Gastrocnemius medialis (tissue), 4 donors: Measurements from ENCODE around the gene UBE2D3. TPM values are rescaled to one million over a fixed set of nuclear protein-coding genes. Genes with fewer than 3 reads are reported as not detected.

Experiments used
- ATAC-seq, 2 donors: fragments of 150-250 bp; one replicate each; pipeline ENCODE4 v1.9.1; 2016
- DNase-seq, 2 donors: peaks; one replicate each; pipeline ENCODE4 v3.0.0-alpha.2; 2019
- H3K27ac ChIP-seq, 4 donors: fragments of 200-600 bp; sonication (generic); 1 replicate in 1 of 4; 2 replicates in 3 of 4; pipeline ENCODE4 v1.5.1; 2016 to 2018; ENCODE audit warnings: mild to moderate bottlenecking in 2 of 4, moderate library complexity in 1 of 4
- H3K27me3 ChIP-seq, 3 donors: fragments of 200-600 bp; sonication (generic) in 2 of 3; 1 replicate in 1 of 3; 2 replicates in 2 of 3; pipeline versions ENCODE4 v1.5.1 to v1.6.0; 2016 to 2019; ENCODE audit warnings: mild to moderate bottlenecking in 1 of 3, moderate library complexity in 1 of 3
- H3K36me3 ChIP-seq, 2 donors: fragments of 200-600 bp; sonication (generic) in 1 of 2; one replicate each; pipeline ENCODE4 v1.5.1; 2017 to 2018
- H3K4me1 ChIP-seq, 2 donors: fragments of 200-600 bp; sonication (generic) in 1 of 2; one replicate each; pipeline ENCODE4 v1.5.1; 2016 to 2017; ENCODE audit warnings: mild to moderate bottlenecking in 2 of 2
- H3K4me3 ChIP-seq, 4 donors: fragments of 200-600 bp; sonication (generic) in 3 of 4; 1 replicate in 1 of 4; 2 replicates in 3 of 4; pipeline ENCODE4 v1.5.1; 2016 to 2019; ENCODE audit warnings: mild to moderate bottlenecking in 2 of 4
- H3K9me3 ChIP-seq, 3 donors: fragments of 200-600 bp; sonication (generic) in 2 of 3; 1 replicate in 1 of 3; 2 replicates in 2 of 3; pipeline ENCODE4 v1.5.1; 2016 to 2019
- POLR2A ChIP-seq, 2 donors: fragments of 450-650 bp; IDR thresholded peaks; one replicate each; pipeline ENCODE4 v1.6.1; 2017; ENCODE audit warnings: antibody characterized with exemption in 2 of 2, mild to moderate bottlenecking in 2 of 2, moderate library complexity in 2 of 2
- in situ Hi-C, 4 donors: fragments of 200-750 bp; cut with MboI; loops; one replicate each; pipeline versions ENCODE4 v1.15.0 to v1.8.0; 2017; ENCODE audit warnings: low sequenced_read_pairs in 4 of 4
- intact Hi-C: fragments of 100-400 bp; cut with DNase I; formaldehyde crosslinking; loops from one replicate; pipeline ENCODE4 v1.15.1; 2023; ENCODE audit warnings: low total_unique reads
- total RNA-seq, 4 donors: library from RNA; depleted of rRNA; stranded (reverse); fragments of >200 nt; gene quantifications; one replicate each; pipeline versions ENCODE4 v1.1.0 to v1.2.3, GENCODE V29; 2016
- TF ChIP-seq, protein P1 (sequence below), 5 experiments: fragments of 450-650 bp in 3 of 5; fragments of 200-600 bp in 2 of 5; sonication (generic) in 2 of 5; IDR thresholded peaks in 4 of 5; conservative IDR thresholded peaks in 1 of 5; 1 replicate in 4 of 5; 2 replicates in 1 of 5; pipeline ENCODE4 v1.5.1; 2016 to 2019; ENCODE audit warnings: antibody characterized with exemption in 5 of 5, mild to moderate bottlenecking in 3 of 5, moderate library complexity in 3 of 5

UBE2D3 gene
- total RNA-seq, 4 donors from 2014 or later, result 350 to 562 (median 392) TPM

DNA sequence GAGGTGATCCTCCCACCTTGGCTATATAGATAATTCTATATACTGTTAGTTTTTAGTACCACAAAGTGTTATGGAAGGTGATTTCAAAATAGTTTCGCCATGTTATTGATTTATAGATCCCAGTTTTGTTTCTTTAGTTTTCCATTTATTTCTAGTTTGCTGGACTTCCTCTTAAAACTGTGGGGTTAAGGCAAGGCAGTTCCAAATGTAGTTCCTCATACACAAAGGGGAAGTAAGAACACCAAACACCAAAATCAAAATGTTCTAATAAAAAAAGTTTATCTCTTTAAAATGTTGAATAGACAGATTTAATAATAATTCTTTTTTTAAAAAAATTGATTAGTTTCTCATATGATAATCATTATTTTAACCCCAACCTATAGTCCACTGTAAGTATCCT is 34.7 kb upstream of the UBE2D3 start:
- DNase-seq (no peak), ATAC-seq (no peak)
- intact Hi-C loops (loop anchor here (10.0 kb wide), 2 partner anchors 237 to 427 kb away; no protein-coding TSS in a partner anchor), in situ Hi-C loops (loop anchor here in 1 of 4 donors (25.0 kb wide), 1 partner anchor 100 kb away; the partner anchor contains the start of gene MANBA)
- H3K27ac ChIP-seq, result no peak overlapping the region
- H3K4me1 ChIP-seq, result no peaks in the 10 kb centered on the region
- no peak overlapping the region for H3K4me3 ChIP-seq
- no peaks in the 10 kb centered on the region for H3K36me3 ChIP-seq
- no peaks in the 10 kb centered on the region for H3K27me3 ChIP-seq
- TF ChIP-seq POLR2A (IDR thresholded peaks at IDR 0.05), result no peak
- TF ChIP-seq, protein P1, sequence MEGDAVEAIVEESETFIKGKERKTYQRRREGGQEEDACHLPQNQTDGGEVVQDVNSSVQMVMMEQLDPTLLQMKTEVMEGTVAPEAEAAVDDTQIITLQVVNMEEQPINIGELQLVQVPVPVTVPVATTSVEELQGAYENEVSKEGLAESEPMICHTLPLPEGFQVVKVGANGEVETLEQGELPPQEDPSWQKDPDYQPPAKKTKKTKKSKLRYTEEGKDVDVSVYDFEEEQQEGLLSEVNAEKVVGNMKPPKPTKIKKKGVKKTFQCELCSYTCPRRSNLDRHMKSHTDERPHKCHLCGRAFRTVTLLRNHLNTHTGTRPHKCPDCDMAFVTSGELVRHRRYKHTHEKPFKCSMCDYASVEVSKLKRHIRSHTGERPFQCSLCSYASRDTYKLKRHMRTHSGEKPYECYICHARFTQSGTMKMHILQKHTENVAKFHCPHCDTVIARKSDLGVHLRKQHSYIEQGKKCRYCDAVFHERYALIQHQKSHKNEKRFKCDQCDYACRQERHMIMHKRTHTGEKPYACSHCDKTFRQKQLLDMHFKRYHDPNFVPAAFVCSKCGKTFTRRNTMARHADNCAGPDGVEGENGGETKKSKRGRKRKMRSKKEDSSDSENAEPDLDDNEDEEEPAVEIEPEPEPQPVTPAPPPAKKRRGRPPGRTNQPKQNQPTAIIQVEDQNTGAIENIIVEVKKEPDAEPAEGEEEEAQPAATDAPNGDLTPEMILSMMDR (IDR thresholded peaks at IDR 0.05 in 4 of 5, conservative IDR thresholded peaks at IDR 0.05 in 1 of 5), result no peak
- no peaks in the 10 kb centered on the region for H3K9me3 ChIP-seq

DNA sequence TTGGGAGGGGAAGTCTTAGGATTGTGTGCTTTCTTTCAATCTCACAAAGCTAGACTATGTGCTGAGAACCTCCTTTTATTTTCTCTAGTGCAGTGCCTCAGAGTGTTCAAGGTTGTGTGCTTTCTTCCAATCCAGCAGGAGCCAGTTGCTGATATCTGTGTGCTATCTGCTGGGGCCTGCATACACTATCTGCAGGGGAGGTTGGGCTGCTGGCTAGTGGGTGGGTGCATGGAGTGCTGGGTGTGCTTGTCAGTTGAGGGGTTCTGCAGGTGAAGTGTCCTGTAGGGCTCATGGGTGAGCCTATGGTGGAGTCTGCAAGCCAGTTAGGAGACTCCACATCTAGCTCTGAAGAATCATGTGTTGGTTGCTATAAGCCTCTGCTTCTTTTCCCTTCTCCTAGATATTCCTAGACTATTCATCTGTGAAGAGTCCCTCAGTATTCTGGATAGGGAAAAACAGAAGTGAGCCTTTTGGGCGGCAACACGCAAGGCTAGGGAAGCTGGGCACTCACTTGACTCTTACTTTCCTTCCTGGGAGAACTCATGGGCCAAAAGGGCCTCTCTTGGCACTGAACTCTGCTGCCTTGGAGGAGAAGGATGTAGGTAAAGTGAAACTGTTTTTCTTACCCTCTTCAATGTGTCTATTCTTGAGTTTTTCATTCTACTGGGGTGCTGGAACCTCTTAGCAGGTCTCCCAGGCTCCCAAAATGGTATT is 33.4 kb upstream of the UBE2D3 start:
- ATAC-seq, result no peak
- intact Hi-C loops (loop anchor here (10.0 kb wide), 2 partner anchors 236 to 426 kb away; no protein-coding TSS in a partner anchor), in situ Hi-C loops (loop anchor here in 1 of 4 donors (25.0 kb wide), 1 partner anchor 98 kb away; the partner anchor contains the start of gene MANBA)
- no peaks in the 10 kb centered on the region for H3K4me1 ChIP-seq
- H3K27me3 ChIP-seq, result no peaks in the 10 kb centered on the region
- H3K36me3 ChIP-seq, result no peaks in the 10 kb centered on the region
- no peak for TF ChIP-seq POLR2A (IDR thresholded peaks at IDR 0.05)
- TF ChIP-seq, protein P1 (IDR thresholded peaks at IDR 0.05 in 4 of 5, conservative IDR thresholded peaks at IDR 0.05 in 1 of 5), result no peak
- H3K9me3 ChIP-seq, result no peaks in the 10 kb centered on the region
- no peak overlapping the region for H3K4me3 ChIP-seq
- no peak overlapping the region for H3K27ac ChIP-seq
- no peak for DNase-seq

DNA sequence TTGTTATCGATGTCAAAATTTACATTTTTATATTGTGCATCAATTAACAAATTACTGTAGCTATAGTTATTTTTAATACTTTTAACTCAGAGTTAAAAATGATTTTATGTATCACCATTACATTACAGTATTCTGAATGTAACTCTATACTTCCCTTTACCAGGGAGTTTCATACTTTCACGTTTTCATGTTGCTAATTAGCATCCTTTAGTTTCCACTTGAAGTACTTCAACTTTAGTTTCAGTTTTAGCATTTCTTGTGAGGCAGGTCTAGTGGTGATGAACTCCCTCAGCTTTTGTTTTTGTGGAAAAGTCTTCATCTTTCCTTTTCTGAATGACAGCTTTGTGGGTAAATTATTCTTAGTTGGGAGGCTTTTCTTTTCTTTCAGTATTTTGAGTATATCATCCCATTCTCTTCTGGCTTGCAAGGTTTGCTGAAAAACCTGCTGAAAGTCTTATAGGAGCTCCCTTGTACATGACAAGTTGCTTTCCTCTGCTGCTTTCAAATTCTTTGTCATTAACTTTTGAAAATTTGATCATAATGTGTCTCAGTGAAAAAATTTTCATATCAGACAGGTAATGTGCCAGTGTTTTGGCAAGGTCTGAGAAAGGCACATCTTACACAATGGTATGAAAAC is 31.6 kb upstream of the UBE2D3 start:
- DNase-seq (no peak), ATAC-seq (no peak)
- in situ Hi-C loops (loop anchor here in 1 of 4 donors (25.0 kb wide), 1 partner anchor 97 kb away; the partner anchor contains the start of gene MANBA), intact Hi-C loops (no loop called here)
- Histone ChIP-seq H3K9me3 (no peaks in the 10 kb centered on the region), H3K36me3 (no peaks in the 10 kb centered on the region), H3K4me3 (no peak overlapping the region), H3K4me1 (no peaks in the 10 kb centered on the region), H3K27me3 (no peaks in the 10 kb centered on the region), H3K27ac (no peak overlapping the region)
- TF ChIP-seq, protein P1 (IDR thresholded peaks at IDR 0.05 in 4 of 5, conservative IDR thresholded peaks at IDR 0.05 in 1 of 5), result no peak
- no peak for TF ChIP-seq POLR2A (IDR thresholded peaks at IDR 0.05)

DNA sequence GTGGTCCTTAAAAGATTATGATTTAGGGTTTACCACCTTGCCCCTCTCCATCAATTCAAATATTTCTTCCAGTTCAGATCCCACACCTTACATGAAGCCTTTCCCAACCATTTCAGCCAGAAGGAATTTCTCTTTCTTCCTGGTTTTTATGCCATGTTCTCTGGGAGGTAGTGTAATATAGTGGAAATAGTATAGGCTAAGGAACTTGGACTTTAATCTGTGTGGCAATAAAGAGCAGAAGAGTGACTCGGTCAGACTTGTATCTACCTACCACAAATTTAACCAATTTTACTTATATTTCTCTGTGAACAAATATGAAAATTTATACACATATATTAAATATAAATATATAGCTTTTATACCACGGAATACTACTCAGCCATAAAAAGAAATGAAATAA is 23.0 kb upstream of the UBE2D3 start:
- Histone ChIP-seq H3K27ac (no peak overlapping the region), H3K9me3 (no peaks in the 10 kb centered on the region), H3K4me3 (no peak overlapping the region), H3K36me3 (no peaks in the 10 kb centered on the region), H3K4me1 (no peaks in the 10 kb centered on the region), H3K27me3 (no peaks in the 10 kb centered on the region)
- no peak for ATAC-seq
- no peak for TF ChIP-seq POLR2A (IDR thresholded peaks at IDR 0.05)
- TF ChIP-seq, protein P1 (IDR thresholded peaks at IDR 0.05 in 4 of 5, conservative IDR thresholded peaks at IDR 0.05 in 1 of 5), result no peak
- intact Hi-C loops, result no loop called here
- in situ Hi-C loops, result loop anchor here in 1 of 4 donors (25.0 kb wide), 1 partner anchor 88 kb away; the partner anchor contains the start of gene MANBA
- DNase-seq, result no peak
